HG03175 (cell line): ENCODE results near the gene FAM171A1.
"Not testable (repeated sequence)": the region's sequence is repeated elsewhere in the genome, so short reads cannot be mapped to it uniquely, and the experiment has no call there.

Experiments used
- ATAC-seq: cut with Tn5 transposase; IDR thresholded peaks from one replicate; pipeline ENCODE4 v1.9.1; 2021; ENCODE audit warnings: mild to moderate bottlenecking, moderate library complexity; ENCODE audit not compliant: unreplicated experiment

FAM171A1 gene

DNA sequence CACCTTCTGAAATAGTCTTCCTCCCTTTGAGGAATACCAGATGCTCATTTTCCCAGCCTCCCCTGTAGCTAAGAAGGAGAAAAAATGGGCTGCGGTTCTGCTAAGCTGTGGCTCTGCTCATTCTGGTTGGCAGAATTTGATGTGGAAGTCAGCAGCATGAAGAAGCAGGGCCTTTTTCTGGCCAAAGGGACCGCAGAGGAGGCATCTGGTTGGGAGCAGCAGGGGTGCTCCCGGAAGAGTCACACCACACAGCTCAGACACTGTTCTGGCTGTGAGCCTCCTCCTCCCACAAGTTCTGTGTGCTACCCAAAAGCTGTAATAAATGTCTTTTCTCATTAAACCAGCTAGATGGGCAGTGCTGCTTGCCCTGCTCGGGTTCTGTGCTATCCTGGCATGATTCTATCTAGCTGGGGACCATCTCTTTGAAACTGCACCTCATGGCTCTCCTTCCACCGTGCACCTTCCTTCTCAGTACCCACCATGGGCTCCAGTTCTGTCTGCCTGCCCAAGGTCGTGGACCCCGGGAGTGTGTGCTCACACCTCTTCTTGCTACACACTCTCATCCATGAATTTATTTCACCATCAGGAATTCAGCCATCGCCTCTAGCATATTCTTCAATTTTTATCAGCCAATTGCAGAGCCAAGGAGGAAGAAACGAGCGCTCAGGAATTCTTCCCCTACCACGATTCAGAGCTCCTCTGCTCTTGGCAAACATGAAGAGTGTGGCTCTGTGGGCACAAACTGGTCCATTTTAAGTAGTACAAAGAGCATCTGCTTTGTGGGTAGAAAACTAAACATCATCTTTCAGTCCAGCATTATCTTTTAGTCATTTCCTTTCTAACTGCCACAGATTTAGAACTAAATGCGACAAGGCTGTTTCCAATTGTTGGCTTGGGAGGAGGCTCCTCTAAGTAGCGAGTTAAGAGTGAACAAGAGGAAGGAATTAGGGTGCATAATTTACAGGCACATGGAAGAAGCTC lies 76.9 kb downstream of the FAM171A1 start:
- no peak for ATAC-seq

- ATAC-seq: no peak
Observed at GRCh38 chr10:15290671-15291070, 80.4 kb downstream of the FAM171A1 start.

- ATAC-seq: no peak
Observed at GRCh38 chr10:15290150-15290549, 80.9 kb downstream of the FAM171A1 start.

- no peak for ATAC-seq
Observed at GRCh38 chr10:15280974-15281373, 90.1 kb downstream of the FAM171A1 start.

- ATAC-seq: no peak
Observed at GRCh38 chr10:15280462-15280861, 90.6 kb downstream of the FAM171A1 start.

DNA sequence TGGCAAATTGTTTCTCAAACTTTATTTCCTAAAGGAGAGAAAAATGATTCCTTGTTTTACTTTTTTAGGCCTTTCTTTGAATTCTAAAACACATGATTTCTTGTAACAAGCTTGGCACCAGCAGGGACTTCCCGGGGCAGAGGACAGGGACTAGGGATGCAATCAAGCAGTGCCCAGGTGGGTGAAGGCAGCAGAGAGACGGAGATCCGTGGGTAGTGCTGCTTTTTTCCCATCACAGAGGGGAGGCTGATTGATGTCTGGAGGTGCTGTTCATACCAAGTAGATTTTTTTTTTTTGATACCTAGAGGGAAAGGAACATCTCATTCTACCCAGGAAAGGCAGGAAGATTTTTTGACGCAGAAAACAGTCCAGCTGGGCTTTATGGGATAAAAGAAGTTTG lies 91.9 kb downstream of the FAM171A1 start:
- ATAC-seq: no peak

- no peak for ATAC-seq
Observed at GRCh38 chr10:15278786-15279185, 92.3 kb downstream of the FAM171A1 start.

GRCh38 chr10:15276039-15276438 lies 95.0 kb downstream of the FAM171A1 start:
- ATAC-seq: not testable (repeated sequence)

GRCh38 chr10:15269838-15270237 lies 101.3 kb downstream of the FAM171A1 start:
- not testable (repeated sequence) for ATAC-seq

GRCh38 chr10:15267496-15267895 lies 103.6 kb downstream of the FAM171A1 start:
- no peak for ATAC-seq

DNA sequence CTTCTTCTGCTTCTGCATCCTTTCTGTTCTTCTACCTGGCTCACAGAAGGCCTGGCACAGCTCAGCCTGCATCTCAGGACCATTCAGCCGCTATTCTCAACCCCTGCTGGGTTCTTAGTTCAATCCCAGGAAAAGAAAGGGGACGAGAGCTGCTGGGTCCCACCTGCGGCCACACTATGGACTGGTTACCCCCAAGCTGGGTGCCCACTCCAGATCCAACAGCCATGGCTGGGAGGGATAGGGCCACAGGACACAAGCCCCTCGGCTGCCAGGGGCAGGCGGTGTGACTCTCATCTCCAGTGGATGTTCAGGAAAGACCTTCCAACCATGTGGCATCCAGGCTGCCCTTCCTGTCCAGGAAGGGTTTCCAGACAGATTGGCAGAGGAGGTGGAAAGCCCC lies 105.0 kb downstream of the FAM171A1 start:
- no peak for ATAC-seq

DNA sequence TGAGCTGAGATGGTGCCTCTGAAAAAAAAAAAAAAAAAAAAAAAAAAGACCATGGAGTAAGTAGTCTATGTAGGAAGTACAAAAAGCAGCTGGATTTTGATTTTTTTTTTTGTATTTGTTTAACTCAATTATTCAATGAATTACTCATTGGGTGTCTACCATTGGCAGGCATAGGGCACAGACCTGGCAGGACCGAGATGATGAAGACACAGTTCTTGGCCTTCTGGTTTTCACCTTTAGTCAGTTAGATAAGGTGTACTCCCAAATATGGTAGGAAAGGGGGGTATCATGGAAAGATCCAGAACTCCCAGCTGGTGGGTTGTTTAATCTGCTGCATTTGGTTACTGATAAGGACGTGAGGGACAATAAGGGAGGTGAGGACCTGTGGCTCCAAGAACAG lies 105.5 kb downstream of the FAM171A1 start:
- ATAC-seq: no peak

- no peak for ATAC-seq
Observed at GRCh38 chr10:15265056-15265455, 106.0 kb downstream of the FAM171A1 start.

GRCh38 chr10:15263657-15264323 lies 107.3 kb downstream of the FAM171A1 start:
- ATAC-seq: no peak

DNA sequence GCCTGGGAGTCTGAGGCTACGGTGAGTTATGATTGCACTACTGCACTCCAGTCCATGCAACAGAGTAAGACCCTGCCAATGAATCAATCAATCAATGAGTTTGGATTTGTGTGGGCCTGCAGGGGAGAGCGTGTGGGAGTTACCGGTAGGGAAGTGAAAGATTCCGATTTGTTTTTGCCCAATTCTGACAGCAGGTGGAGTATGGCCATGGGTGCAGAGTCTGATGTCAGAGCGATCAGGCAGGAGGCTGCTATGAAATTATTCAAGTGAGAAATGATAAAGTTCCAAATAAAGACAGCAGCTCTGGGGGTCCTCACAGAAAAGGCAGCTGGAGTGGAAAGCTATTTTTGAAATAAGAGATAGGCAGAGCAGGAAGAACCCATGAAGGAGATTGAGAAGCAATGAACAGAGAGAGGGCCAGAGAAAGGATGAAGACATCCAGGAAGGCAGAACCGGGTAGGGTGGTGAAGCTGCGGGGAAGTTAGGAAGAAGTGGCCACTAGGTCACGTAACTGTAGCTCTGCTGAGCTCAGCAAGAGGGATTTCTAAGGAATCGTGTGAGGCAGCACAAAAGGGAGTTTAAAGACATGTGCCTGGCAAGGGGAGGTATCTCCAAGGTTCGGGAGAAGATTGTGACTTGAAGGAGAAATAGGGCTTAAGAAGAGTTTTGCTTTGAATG lies 108.9 kb downstream of the FAM171A1 start:
- no peak for ATAC-seq

- no peak for ATAC-seq
Observed at GRCh38 chr10:15259136-15259535, 112.0 kb downstream of the FAM171A1 start.

- ATAC-seq: no peak
Observed at GRCh38 chr10:15258255-15258654, 112.8 kb downstream of the FAM171A1 start.

DNA sequence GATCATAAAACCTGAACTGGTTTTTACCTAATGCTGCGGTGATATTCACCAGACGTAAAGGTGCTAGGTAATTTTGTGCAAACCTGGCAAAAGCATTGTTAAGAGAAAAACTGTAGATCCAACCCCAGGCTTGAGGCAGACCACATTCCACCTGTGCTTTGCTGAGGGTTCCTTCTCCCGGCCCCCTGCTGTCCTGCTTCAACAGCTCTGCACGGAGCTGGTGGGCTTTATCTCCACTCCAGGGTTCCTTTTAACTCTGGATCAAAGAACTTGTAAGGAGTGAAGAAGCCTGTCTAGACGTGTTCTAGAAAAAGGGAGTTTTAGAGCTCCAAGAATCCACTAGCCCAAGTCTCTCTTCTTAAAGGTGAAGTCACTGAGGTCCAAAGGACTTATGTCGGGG lies 115.1 kb downstream of the FAM171A1 start:
- ATAC-seq: no peak

- ATAC-seq: no peak
Observed at GRCh38 chr10:15254808-15255648, 116.1 kb downstream of the FAM171A1 start.

GRCh38 chr10:15253951-15254807 lies 116.9 kb downstream of the FAM171A1 start:
- no peak for ATAC-seq
